ENCODE results near the gene CDC42EP3.

The CDC42EP3 gene

GRCh38 chr2:37635504-37636380, 35.7 kb downstream of the CDC42EP3 start:
- Histone ChIP-seq H3K36me3 (ENCODE audit: control insufficient read depth in 2 of 2, insufficient read depth in 2 of 2, low read length in 2 of 2) (no peaks in the 10 kb centered on the region), H3K27me3 (ENCODE audit: control insufficient read depth in 1 of 2, insufficient read depth in 2 of 2, low read length in 2 of 2) (no peaks in the 10 kb centered on the region), H3K4me3 (ENCODE audit: low read length in 2 of 2) (no peak overlapping the region), H3K9ac (ENCODE audit: low read length in 2 of 2) (no peak overlapping the region), H3K4me1 (ENCODE audit: control insufficient read depth, insufficient read depth, low read length) (no peaks in the 10 kb centered on the region), H3K9me3 (ENCODE audit: control insufficient read depth in 2 of 2, low read length in 2 of 2) (no peaks in the 10 kb centered on the region), H3K27ac (ENCODE audit: low read length) (no peak overlapping the region)

DNA sequence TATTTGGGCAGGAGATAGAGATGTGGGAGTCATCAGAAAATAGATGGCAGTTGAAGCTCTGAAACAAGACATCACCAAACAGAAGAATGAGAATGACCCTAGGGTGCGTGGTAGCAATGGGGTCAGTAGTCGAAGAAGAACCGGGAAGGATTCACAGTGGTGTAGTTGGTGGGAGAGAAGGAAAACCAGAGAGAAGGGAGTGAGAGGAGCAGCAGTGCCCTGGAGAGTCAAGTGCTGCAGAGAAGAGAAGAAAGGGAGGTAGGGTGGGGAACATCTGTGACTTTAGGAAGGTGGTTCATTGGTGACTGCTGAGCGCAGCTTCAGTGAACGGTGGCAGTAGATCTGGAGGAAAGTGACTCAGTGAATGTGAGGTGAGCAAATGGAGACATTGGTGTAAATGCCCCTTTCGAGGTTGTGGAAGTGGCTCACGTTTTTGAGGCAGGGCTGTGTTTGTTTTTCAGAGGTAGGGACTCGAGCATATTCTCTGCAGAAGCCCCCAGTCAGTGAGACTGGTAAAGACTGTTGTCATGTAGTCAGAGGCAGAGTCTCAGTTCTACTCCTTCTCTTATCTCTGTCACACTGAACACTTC, 36.4 kb downstream of the CDC42EP3 start:
- no peaks in the 10 kb centered on the region for H3K27me3 ChIP-seq (ENCODE audit: control insufficient read depth in 1 of 2, insufficient read depth in 2 of 2, low read length in 2 of 2)
- no peaks in the 10 kb centered on the region for H3K36me3 ChIP-seq (ENCODE audit: control insufficient read depth in 2 of 2, insufficient read depth in 2 of 2, low read length in 2 of 2)
- H3K9ac ChIP-seq (ENCODE audit: low read length in 2 of 2) = no peak overlapping the region
- H3K27ac ChIP-seq (ENCODE audit: low read length) = no peak overlapping the region
- no peaks in the 10 kb centered on the region for H3K9me3 ChIP-seq (ENCODE audit: control insufficient read depth in 2 of 2, low read length in 2 of 2)
- no peak overlapping the region for H3K4me3 ChIP-seq (ENCODE audit: low read length in 2 of 2)
- H3K4me1 ChIP-seq (ENCODE audit: control insufficient read depth, insufficient read depth, low read length) = no peaks in the 10 kb centered on the region

DNA sequence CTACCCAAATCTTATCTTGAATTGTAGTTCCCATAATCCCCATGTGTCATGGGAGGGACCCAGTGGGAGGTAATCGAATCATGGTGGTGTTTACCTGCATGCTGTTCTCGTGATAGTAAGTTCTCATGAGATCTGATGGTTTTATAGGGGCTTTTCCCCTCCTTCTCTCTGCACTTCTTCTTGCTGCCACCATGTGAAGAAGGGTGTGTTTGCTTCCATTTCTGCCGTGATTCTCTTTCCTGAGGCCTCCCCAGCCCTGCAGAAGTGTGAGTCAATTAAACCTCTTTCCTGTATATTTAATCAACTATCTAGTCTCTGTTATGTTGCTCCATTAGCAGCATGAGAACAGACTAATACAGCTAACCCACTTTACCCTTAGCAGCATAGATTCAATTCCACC, 37.6 kb downstream of the CDC42EP3 start:
- no peak overlapping the region for H3K9ac ChIP-seq (ENCODE audit: low read length in 2 of 2)
- H3K36me3 ChIP-seq (ENCODE audit: control insufficient read depth in 2 of 2, insufficient read depth in 2 of 2, low read length in 2 of 2) = no peaks in the 10 kb centered on the region
- H3K27me3 ChIP-seq (ENCODE audit: control insufficient read depth in 1 of 2, insufficient read depth in 2 of 2, low read length in 2 of 2) = no peaks in the 10 kb centered on the region
- H3K4me1 ChIP-seq (ENCODE audit: control insufficient read depth, insufficient read depth, low read length) = no peaks in the 10 kb centered on the region
- H3K4me3 ChIP-seq (ENCODE audit: low read length in 2 of 2) = no peak overlapping the region
- H3K9me3 ChIP-seq (ENCODE audit: control insufficient read depth in 2 of 2, low read length in 2 of 2) = no peaks in the 10 kb centered on the region
- no peak overlapping the region for H3K27ac ChIP-seq (ENCODE audit: low read length)

DNA sequence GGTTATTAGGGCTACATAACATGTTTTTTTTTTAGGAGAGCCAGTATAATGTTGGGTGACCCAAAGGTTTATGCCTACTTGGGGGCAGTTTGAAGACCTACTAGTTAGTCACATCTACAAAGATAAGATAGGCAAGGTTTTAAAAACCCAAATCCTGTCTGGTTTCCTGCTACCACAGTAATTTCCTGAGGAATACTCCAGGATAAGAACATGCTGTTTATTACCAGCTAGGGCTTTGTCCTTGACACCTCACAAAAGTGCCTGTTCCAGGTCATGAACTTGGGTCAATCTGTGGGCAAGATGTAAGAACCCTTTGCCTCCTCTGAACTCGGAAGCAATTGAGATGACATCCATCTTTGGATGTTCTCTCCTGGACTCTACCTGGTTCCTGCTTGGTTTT, 38.2 kb downstream of the CDC42EP3 start:
- Histone ChIP-seq H3K4me1 (ENCODE audit: control insufficient read depth, insufficient read depth, low read length) (no peaks in the 10 kb centered on the region), H3K9ac (ENCODE audit: low read length in 2 of 2) (no peak overlapping the region), H3K27ac (ENCODE audit: low read length) (no peak overlapping the region)

GRCh38 chr2:37632310-37632709, 39.1 kb downstream of the CDC42EP3 start:
- Histone ChIP-seq H3K4me3 (ENCODE audit: low read length in 2 of 2) (no peak overlapping the region), H3K9me3 (ENCODE audit: control insufficient read depth in 2 of 2, low read length in 2 of 2) (no peaks in the 10 kb centered on the region), H3K9ac (ENCODE audit: low read length in 2 of 2) (no peak overlapping the region), H3K4me1 (ENCODE audit: control insufficient read depth, insufficient read depth, low read length) (no peaks in the 10 kb centered on the region), H3K27me3 (ENCODE audit: control insufficient read depth in 1 of 2, insufficient read depth in 2 of 2, low read length in 2 of 2) (no peaks in the 10 kb centered on the region), H3K36me3 (ENCODE audit: control insufficient read depth in 2 of 2, insufficient read depth in 2 of 2, low read length in 2 of 2) (no peaks in the 10 kb centered on the region), H3K27ac (ENCODE audit: low read length) (no peak overlapping the region)

More for the DNA sequence above, 38.2 kb downstream of the CDC42EP3 start:
- Histone ChIP-seq H3K36me3 (ENCODE audit: control insufficient read depth in 2 of 2, insufficient read depth in 2 of 2, low read length in 2 of 2) (no peaks in the 10 kb centered on the region), H3K4me3 (ENCODE audit: low read length in 2 of 2) (no peak overlapping the region), H3K27me3 (ENCODE audit: control insufficient read depth in 1 of 2, insufficient read depth in 2 of 2, low read length in 2 of 2) (no peaks in the 10 kb centered on the region), H3K9me3 (ENCODE audit: control insufficient read depth in 2 of 2, low read length in 2 of 2) (no peaks in the 10 kb centered on the region)

DNA sequence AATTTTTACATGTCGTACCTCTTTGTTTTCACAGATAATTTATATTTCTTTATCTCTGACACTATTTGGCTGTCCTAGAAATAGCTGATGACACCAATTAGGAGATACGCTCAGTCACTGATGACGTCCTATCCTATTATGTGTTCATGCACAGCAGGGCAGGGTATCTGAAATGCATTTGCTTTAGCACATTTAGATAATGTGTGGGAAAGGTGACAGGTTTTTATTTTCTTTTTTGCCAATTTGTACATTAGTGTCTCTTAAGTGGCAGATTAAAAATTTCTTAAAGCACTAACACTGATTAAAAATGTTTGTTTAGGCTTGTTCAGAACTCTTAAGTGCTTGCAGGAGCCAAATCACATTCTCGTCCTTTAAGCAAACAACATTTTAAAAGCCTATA, 39.7 kb downstream of the CDC42EP3 start:
- no peaks in the 10 kb centered on the region for H3K4me1 ChIP-seq (ENCODE audit: control insufficient read depth, insufficient read depth, low read length)
- no peak overlapping the region for H3K27ac ChIP-seq (ENCODE audit: low read length)
- H3K9me3 ChIP-seq (ENCODE audit: control insufficient read depth in 2 of 2, low read length in 2 of 2) = no peaks in the 10 kb centered on the region
- H3K9ac ChIP-seq (ENCODE audit: low read length in 2 of 2) = no peak overlapping the region
- H3K4me3 ChIP-seq (ENCODE audit: low read length in 2 of 2) = no peak overlapping the region
- no peaks in the 10 kb centered on the region for H3K36me3 ChIP-seq (ENCODE audit: control insufficient read depth in 2 of 2, insufficient read depth in 2 of 2, low read length in 2 of 2)
- no peaks in the 10 kb centered on the region for H3K27me3 ChIP-seq (ENCODE audit: control insufficient read depth in 1 of 2, insufficient read depth in 2 of 2, low read length in 2 of 2)

DNA sequence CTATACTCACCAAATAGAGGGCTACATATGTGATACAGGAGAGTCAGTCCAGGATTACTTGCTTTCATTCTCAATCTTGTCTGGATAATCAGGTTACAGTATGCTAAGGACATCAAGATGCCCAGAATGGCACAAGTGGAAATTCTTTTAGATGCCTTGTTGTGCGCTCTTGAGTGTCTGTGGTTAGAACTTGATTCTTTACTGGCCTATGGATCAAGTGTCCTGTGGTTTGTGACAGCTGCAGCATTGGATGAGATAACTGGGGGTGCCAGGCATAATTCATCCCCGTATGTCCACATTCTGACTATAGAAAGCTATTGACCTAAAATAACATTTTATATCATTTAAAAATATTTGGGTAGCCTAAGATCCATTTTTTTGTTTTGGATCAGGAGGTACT, 40.1 kb downstream of the CDC42EP3 start:
- Histone ChIP-seq H3K9ac (ENCODE audit: low read length in 2 of 2) (no peak overlapping the region), H3K4me3 (ENCODE audit: low read length in 2 of 2) (no peak overlapping the region), H3K36me3 (ENCODE audit: control insufficient read depth in 2 of 2, insufficient read depth in 2 of 2, low read length in 2 of 2) (no peaks in the 10 kb centered on the region), H3K27ac (ENCODE audit: low read length) (no peak overlapping the region), H3K4me1 (ENCODE audit: control insufficient read depth, insufficient read depth, low read length) (peaks cover 4% of the 10 kb centered on the region), H3K27me3 (ENCODE audit: control insufficient read depth in 1 of 2, insufficient read depth in 2 of 2, low read length in 2 of 2) (no peaks in the 10 kb centered on the region), H3K9me3 (ENCODE audit: control insufficient read depth in 2 of 2, low read length in 2 of 2) (no peaks in the 10 kb centered on the region)

DNA sequence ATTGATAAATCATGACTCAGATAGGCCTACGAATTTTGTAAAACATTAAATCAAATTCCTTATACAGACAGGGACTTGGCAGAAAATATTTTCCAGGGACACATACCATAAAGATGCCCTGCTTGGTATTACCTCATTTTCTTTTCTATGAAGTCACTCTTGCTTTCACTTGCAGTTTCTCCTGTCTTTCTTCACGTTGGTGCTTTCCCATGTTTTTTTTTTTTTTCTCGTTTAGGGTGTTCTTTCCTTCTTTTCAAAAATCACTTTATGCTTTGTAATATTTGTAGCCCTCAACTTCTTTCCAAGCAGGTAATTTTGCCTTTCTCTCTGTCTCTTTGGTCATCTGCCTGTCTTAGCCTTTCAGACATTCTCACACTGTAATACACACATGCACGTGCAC, 40.7 kb downstream of the CDC42EP3 start:
- H3K4me1 ChIP-seq (ENCODE audit: control insufficient read depth, insufficient read depth, low read length) = peaks cover 8% of the 10 kb centered on the region

DNA sequence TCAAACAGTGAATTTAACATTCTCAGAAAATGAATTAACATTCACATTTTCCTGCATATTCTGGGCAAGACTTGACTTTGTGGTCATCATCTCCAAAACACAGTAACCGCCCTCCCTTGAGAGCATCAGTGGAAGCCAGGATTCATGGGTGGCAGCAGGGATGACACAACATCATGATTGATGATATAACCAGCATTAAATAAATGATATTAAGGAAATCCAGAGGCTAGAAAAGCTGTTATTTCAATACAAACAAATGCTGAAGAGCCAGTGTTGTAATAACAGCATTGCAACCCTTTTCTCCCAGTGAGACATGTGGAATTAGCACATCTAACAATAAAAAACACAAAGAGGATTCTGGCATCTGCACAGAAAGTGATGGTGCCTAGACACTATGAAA, 41.1 kb downstream of the CDC42EP3 start:
- no peaks in the 10 kb centered on the region for H3K36me3 ChIP-seq (ENCODE audit: control insufficient read depth in 2 of 2, insufficient read depth in 2 of 2, low read length in 2 of 2)
- H3K9ac ChIP-seq (ENCODE audit: low read length in 2 of 2) = no peak overlapping the region
- H3K27me3 ChIP-seq (ENCODE audit: control insufficient read depth in 1 of 2, insufficient read depth in 2 of 2, low read length in 2 of 2) = no peaks in the 10 kb centered on the region
- H3K9me3 ChIP-seq (ENCODE audit: control insufficient read depth in 2 of 2, low read length in 2 of 2) = no peaks in the 10 kb centered on the region
- peaks cover 13% of the 10 kb centered on the region for H3K4me1 ChIP-seq (ENCODE audit: control insufficient read depth, insufficient read depth, low read length)
- no peak overlapping the region for H3K27ac ChIP-seq (ENCODE audit: low read length)
- H3K4me3 ChIP-seq (ENCODE audit: low read length in 2 of 2) = no peak overlapping the region

More for the DNA sequence above, 40.7 kb downstream of the CDC42EP3 start:
- Histone ChIP-seq H3K27me3 (ENCODE audit: control insufficient read depth in 1 of 2, insufficient read depth in 2 of 2, low read length in 2 of 2) (no peaks in the 10 kb centered on the region), H3K27ac (ENCODE audit: low read length) (no peak overlapping the region), H3K9me3 (ENCODE audit: control insufficient read depth in 2 of 2, low read length in 2 of 2) (no peaks in the 10 kb centered on the region), H3K4me3 (ENCODE audit: low read length in 2 of 2) (no peak overlapping the region), H3K36me3 (ENCODE audit: control insufficient read depth in 2 of 2, insufficient read depth in 2 of 2, low read length in 2 of 2) (no peaks in the 10 kb centered on the region), H3K9ac (ENCODE audit: low read length in 2 of 2) (no peak overlapping the region)

DNA sequence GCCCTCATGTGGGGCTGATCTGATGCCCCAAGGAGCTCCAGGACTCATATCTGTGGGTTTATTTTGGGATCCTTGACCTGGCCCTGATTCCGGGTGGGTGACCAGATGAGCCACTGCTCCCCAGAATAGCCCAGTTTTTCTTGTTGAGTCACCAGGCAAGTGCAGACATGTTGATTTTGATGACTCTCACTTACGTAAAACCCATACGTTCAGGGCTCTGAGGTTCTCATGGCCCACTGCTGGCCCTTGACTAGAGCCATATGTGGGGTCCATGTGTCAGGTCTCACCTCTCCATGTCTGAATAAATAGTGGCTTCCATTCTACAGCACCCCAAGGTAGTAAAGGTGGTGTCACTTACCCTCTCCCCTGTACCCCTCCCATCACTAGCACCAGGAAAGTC, 41.9 kb downstream of the CDC42EP3 start:
- no peaks in the 10 kb centered on the region for H3K9me3 ChIP-seq (ENCODE audit: control insufficient read depth in 2 of 2, low read length in 2 of 2)
- no peaks in the 10 kb centered on the region for H3K27me3 ChIP-seq (ENCODE audit: control insufficient read depth in 1 of 2, insufficient read depth in 2 of 2, low read length in 2 of 2)
- no peak overlapping the region for H3K27ac ChIP-seq (ENCODE audit: low read length)
- H3K4me3 ChIP-seq (ENCODE audit: low read length in 2 of 2) = no peak overlapping the region
- H3K4me1 ChIP-seq (ENCODE audit: control insufficient read depth, insufficient read depth, low read length) = peaks cover 16% of the 10 kb centered on the region
- no peaks in the 10 kb centered on the region for H3K36me3 ChIP-seq (ENCODE audit: control insufficient read depth in 2 of 2, insufficient read depth in 2 of 2, low read length in 2 of 2)
- H3K9ac ChIP-seq (ENCODE audit: low read length in 2 of 2) = no peak overlapping the region

DNA sequence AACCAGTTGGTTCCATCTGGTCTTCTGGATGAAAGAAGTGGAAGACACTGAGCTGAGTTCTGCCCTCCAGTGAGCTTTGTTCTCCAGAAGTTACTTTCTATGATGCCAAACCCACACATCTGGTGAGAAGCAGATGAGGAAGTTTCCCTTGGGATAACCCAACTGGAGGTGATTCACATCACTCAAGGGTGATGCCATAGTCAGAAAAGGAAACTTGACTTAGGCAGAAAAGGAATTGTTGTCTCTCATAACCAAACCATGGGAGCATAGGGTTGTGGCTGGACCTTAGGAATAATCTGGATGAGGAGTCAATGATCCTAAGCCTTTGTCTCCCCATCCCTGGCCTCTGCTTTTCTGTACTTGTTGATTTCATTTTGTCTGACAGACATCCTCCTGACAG, 43.7 kb downstream of the CDC42EP3 start:
- Histone ChIP-seq H3K9me3 (ENCODE audit: control insufficient read depth in 2 of 2, low read length in 2 of 2) (no peaks in the 10 kb centered on the region), H3K27ac (ENCODE audit: low read length) (no peak overlapping the region), H3K27me3 (ENCODE audit: control insufficient read depth in 1 of 2, insufficient read depth in 2 of 2, low read length in 2 of 2) (no peaks in the 10 kb centered on the region)

More for the DNA sequence above, 43.7 kb downstream of the CDC42EP3 start:
- Histone ChIP-seq H3K4me3 (ENCODE audit: low read length in 2 of 2) (no peak overlapping the region), H3K4me1 (ENCODE audit: control insufficient read depth, insufficient read depth, low read length) (peaks cover 16% of the 10 kb centered on the region), H3K36me3 (ENCODE audit: control insufficient read depth in 2 of 2, insufficient read depth in 2 of 2, low read length in 2 of 2) (no peaks in the 10 kb centered on the region), H3K9ac (ENCODE audit: low read length in 2 of 2) (no peak overlapping the region)

Measured in stomach smooth muscle (tissue), 2 donors.